Peyer's patch (tissue), 4 donors: ENCODE data around the gene SLC22A6. TPM values are rescaled to one million over a fixed set of nuclear protein-coding genes. Genes with fewer than 3 reads are reported as not detected.
"Not testable (repeated sequence)": the region's sequence is repeated elsewhere in the genome, so short reads cannot be mapped to it uniquely, and the experiment has no call there.

Experiments used
- DNase-seq, 3 donors: peaks; one replicate each; pipeline ENCODE4 v3.0.0-alpha.2; 2017 to 2019
- H3K27ac ChIP-seq, 4 donors: fragments of 200-600 bp; sonication (generic); one replicate each; pipeline ENCODE4 v1.5.1; 2016 to 2019
- H3K27me3 ChIP-seq, 2 donors: fragments of 200-600 bp; sonication (generic); one replicate each; pipeline ENCODE4 v1.5.1; 2019
- H3K36me3 ChIP-seq, 3 donors: fragments of 200-600 bp; sonication (generic); one replicate each; pipeline ENCODE4 v1.5.1; 2016 to 2019
- H3K4me1 ChIP-seq, 4 donors: fragments of 200-600 bp; sonication (generic); one replicate each; pipeline ENCODE4 v1.5.1; 2016 to 2019
- H3K4me3 ChIP-seq, 4 donors: fragments of 200-600 bp; sonication (generic); 1 replicate in 3 of 4; 2 replicates in 1 of 4; pipeline ENCODE4 v1.5.1; 2016 to 2019; ENCODE audit warnings: mild to moderate bottlenecking in 1 of 4
- H3K9me3 ChIP-seq, 4 donors: fragments of 200-600 bp; sonication (generic); one replicate each; pipeline ENCODE4 v1.5.1; 2016 to 2019; ENCODE audit warnings: mild to moderate bottlenecking in 1 of 4
- CTCF ChIP-seq, 6 experiments: fragments of 450-650 bp in 4 of 6; fragments of 200-600 bp in 2 of 6; sonication (generic) in 1 of 6; IDR thresholded peaks; one replicate each; pipeline ENCODE4 v1.5.1; 2017 to 2019; ENCODE audit warnings: antibody characterized with exemption in 6 of 6, mild to moderate bottlenecking in 3 of 6, moderate library complexity in 1 of 6
- POLR2A ChIP-seq, 2 donors: fragments of 450-650 bp; IDR thresholded peaks; one replicate each; pipeline ENCODE4 v1.5.1; 2017; ENCODE audit warnings: antibody characterized with exemption in 2 of 2, mild to moderate bottlenecking in 2 of 2, moderate library complexity in 2 of 2
- total RNA-seq, 4 donors: library from RNA; depleted of rRNA; stranded (reverse); fragments of >200 nt; gene quantifications; one replicate each; pipeline ENCODE4 v1.1.0, GENCODE V29; 2016

Gene SLC22A6
- total RNA-seq, 4 donors from 2014 or later: not detected

DNA sequence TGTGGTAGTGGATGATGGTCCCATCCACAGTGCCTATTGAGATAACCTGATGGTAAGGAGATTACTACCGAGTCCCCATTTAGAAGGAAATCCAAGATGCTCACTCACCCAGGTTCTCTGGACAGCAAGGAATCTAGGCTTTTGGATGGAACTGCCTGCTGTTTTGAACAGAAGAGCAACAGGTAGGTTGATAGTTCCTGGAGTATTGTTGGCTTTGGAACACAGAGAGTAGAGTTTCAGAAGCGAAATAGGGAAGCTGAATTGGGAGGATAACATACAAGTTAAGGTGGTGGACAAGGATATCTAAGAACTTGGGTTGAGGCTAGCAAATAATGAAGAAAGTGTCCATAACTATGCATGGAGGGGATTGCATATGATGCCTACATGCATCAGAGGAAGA is 27.6 kb downstream of the SLC22A6 start:
- peaks cover 0 to 13% (median 0%) of the 10 kb centered on the region in 4 donors for H3K4me1 ChIP-seq
- no peak for DNase-seq

DNA sequence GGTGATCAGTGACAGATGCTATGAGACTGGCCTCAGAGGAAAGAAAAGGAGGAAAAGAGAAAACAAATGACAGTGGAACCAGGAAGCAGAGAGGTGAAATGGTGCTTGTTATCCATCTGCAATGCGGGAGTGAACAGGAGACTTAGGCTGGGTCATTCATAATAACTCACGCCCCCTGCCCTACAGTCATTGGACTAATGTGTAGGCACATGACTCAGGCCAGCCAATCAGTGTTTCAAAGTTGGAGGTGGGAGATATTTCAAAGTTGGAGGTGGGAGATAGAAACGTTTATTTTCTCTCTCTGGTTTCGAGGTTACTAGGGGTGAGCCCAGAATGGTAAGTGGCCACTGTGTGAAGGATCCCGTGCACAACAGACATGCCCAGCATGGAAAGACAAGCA is 30.3 kb downstream of the SLC22A6 start:
- Histone ChIP-seq H3K4me3 (no peak overlapping the region), H3K27me3 (no peaks in the 10 kb centered on the region), H3K9me3 (no peaks in the 10 kb centered on the region), H3K36me3 (no peaks in the 10 kb centered on the region), H3K4me1 (peaks cover 0 to 10% (median 0%) of the 10 kb centered on the region in 4 donors), H3K27ac (no peak overlapping the region)
- DNase-seq: no peak
- no peak for TF ChIP-seq POLR2A (IDR thresholded peaks at IDR 0.05)
- TF ChIP-seq CTCF (IDR thresholded peaks at IDR 0.05): no peak

More for the DNA sequence above, 27.6 kb downstream of the SLC22A6 start:
- no peaks in the 10 kb centered on the region for H3K27me3 ChIP-seq
- no peak overlapping the region for H3K27ac ChIP-seq
- H3K9me3 ChIP-seq: no peaks in the 10 kb centered on the region
- no peaks in the 10 kb centered on the region for H3K36me3 ChIP-seq
- TF ChIP-seq CTCF (IDR thresholded peaks at IDR 0.05) (no peak), POLR2A (IDR thresholded peaks at IDR 0.05) (no peak)
- H3K4me3 ChIP-seq: no peak overlapping the region

- TF ChIP-seq POLR2A (IDR thresholded peaks at IDR 0.05): no peak
- no peak for TF ChIP-seq CTCF (IDR thresholded peaks at IDR 0.05)
- DNase-seq: no peak
- Histone ChIP-seq H3K36me3 (no peaks in the 10 kb centered on the region), H3K27ac (no peak overlapping the region), H3K27me3 (no peaks in the 10 kb centered on the region), H3K4me1 (peaks cover 0 to 5% (median 0%) of the 10 kb centered on the region in 4 donors), H3K9me3 (no peaks in the 10 kb centered on the region), H3K4me3 (no peak overlapping the region)
Measured at GRCh38 chr11:62953811-62954210, 31.0 kb downstream of the SLC22A6 start.

GRCh38 chr11:62948765-62949320 is 35.9 kb downstream of the SLC22A6 start:
- H3K4me3 ChIP-seq: no peak overlapping the region
- TF ChIP-seq POLR2A (IDR thresholded peaks at IDR 0.05) (no peak), CTCF (IDR thresholded peaks at IDR 0.05) (no peak)
- H3K4me1 ChIP-seq: no peaks in the 10 kb centered on the region
- H3K36me3 ChIP-seq: no peaks in the 10 kb centered on the region
- H3K9me3 ChIP-seq: no peaks in the 10 kb centered on the region
- H3K27me3 ChIP-seq: no peaks in the 10 kb centered on the region
- no peak for DNase-seq
- H3K27ac ChIP-seq: no peak overlapping the region

DNA sequence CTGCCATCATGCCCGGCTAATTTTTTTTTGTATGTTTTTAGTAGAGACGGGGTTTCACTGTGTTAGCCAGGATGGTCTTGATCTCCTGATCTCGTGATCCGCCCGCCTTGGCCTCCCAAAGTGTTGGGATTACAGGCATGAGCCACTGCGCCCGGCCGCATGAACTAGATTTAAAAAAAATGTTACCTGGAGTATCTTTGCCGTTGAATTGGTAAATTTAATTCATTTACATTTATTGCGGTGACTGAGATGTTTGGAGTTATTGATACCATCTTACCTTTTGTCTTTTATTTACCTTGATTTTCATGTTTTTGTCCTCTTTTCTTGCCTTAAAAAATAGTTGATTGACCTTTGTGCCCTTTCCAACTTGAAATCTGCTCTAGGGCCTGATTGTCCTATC is 39.2 kb downstream of the SLC22A6 start:
- DNase-seq, H3K36me3 ChIP-seq, H3K4me1 ChIP-seq, H3K4me3 ChIP-seq, H3K27ac ChIP-seq, H3K27me3 ChIP-seq, H3K9me3 ChIP-seq: not testable (repeated sequence)

DNA sequence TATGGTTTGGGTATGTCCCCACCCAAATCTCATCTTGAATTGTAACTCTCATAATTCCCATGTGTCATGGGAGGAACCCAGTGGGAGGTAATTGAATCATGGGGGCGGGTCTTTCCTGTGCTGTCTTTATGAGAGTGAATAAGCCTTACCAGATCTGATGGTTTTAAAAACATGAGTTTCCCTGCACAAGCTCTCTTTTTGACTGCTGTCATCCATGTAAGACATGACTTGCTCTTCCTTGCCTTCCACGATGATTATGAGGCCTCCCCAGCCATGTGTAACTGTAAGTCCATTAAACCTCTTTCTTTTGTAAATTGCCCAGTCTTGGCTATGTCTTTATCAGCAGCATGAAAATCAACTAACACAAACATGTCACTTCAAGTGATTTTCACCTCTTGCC is 47.2 kb downstream of the SLC22A6 start:
- not testable (repeated sequence) for H3K4me3 ChIP-seq, H3K27ac ChIP-seq, H3K4me1 ChIP-seq, DNase-seq, H3K36me3 ChIP-seq, H3K9me3 ChIP-seq, H3K27me3 ChIP-seq

GRCh38 chr11:62934496-62934785 is 50.3 kb downstream of the SLC22A6 start:
- TF ChIP-seq CTCF (IDR thresholded peaks at IDR 0.05): no peak
- TF ChIP-seq POLR2A (IDR thresholded peaks at IDR 0.05): no peak
- H3K36me3 ChIP-seq: no peaks in the 10 kb centered on the region
- H3K4me1 ChIP-seq: no peaks in the 10 kb centered on the region
- H3K27me3 ChIP-seq: no peaks in the 10 kb centered on the region
- no peak overlapping the region for H3K27ac ChIP-seq
- no peak for DNase-seq
- no peak overlapping the region for H3K4me3 ChIP-seq
- no peaks in the 10 kb centered on the region for H3K9me3 ChIP-seq
